NB4 (cell line): ENCODE results near the gene CDK17.

ENCODE experiments used
- POLR2A ChIP-seq: IDR thresholded peaks from 2 replicates; pipeline ENCODE4 v1.6.1; 2011; ENCODE audit warnings: mild to moderate bottlenecking; ENCODE audit not compliant: insufficient read length; ENCODE audit errors: extremely low read depth
- TF ChIP-seq, protein P1 (sequence below): IDR thresholded peaks from one replicate; pipeline ENCODE4 v1.5.1; 2012; ENCODE audit warnings: low read depth, low read length
- TF ChIP-seq, protein P2 (sequence below): IDR thresholded peaks from 2 replicates; pipeline ENCODE4 v1.6.1; 2011; ENCODE audit warnings: low read depth, low read length

GRCh38 chr12:96395236-96395635, 5.0 kb downstream of the CDK17 start:
- TF ChIP-seq, protein P1, sequence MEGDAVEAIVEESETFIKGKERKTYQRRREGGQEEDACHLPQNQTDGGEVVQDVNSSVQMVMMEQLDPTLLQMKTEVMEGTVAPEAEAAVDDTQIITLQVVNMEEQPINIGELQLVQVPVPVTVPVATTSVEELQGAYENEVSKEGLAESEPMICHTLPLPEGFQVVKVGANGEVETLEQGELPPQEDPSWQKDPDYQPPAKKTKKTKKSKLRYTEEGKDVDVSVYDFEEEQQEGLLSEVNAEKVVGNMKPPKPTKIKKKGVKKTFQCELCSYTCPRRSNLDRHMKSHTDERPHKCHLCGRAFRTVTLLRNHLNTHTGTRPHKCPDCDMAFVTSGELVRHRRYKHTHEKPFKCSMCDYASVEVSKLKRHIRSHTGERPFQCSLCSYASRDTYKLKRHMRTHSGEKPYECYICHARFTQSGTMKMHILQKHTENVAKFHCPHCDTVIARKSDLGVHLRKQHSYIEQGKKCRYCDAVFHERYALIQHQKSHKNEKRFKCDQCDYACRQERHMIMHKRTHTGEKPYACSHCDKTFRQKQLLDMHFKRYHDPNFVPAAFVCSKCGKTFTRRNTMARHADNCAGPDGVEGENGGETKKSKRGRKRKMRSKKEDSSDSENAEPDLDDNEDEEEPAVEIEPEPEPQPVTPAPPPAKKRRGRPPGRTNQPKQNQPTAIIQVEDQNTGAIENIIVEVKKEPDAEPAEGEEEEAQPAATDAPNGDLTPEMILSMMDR = no peak
- no peak for TF ChIP-seq POLR2A
- TF ChIP-seq, protein P2, sequence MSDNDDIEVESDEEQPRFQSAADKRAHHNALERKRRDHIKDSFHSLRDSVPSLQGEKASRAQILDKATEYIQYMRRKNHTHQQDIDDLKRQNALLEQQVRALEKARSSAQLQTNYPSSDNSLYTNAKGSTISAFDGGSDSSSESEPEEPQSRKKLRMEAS = no peak
